H4 (cell line): ENCODE data around the gene SORBS1. TPM values are rescaled to one million over a fixed set of nuclear protein-coding genes. Genes with fewer than 3 reads are reported as not detected.

Source experiments
- DNase-seq: peaks from one replicate; pipeline ENCODE4 v3.0.0-alpha.2; 2015; ENCODE audit warnings: low spot score
- total RNA-seq: library from RNA; depleted of rRNA; stranded (reverse); fragments of >200 nt; shearing (Covaris generic); gene quantifications from 2 replicates; pipeline ENCODE4 v1.2.3, GENCODE V29; 2014

The SORBS1 gene
- total RNA-seq, 1 experiment from 2014 or later = 1.4 TPM

- no peak for DNase-seq
Measured at GRCh38 chr10:95462740-95463667, 98.2 kb downstream of the SORBS1 start.

- DNase-seq = no peak
Measured at GRCh38 chr10:95461611-95462010, 99.6 kb downstream of the SORBS1 start.

GRCh38 chr10:95459446-95460045, 101.6 kb downstream of the SORBS1 start:
- DNase-seq = no peak

GRCh38 chr10:95458871-95459270, 102.3 kb downstream of the SORBS1 start:
- no peak for DNase-seq

DNA sequence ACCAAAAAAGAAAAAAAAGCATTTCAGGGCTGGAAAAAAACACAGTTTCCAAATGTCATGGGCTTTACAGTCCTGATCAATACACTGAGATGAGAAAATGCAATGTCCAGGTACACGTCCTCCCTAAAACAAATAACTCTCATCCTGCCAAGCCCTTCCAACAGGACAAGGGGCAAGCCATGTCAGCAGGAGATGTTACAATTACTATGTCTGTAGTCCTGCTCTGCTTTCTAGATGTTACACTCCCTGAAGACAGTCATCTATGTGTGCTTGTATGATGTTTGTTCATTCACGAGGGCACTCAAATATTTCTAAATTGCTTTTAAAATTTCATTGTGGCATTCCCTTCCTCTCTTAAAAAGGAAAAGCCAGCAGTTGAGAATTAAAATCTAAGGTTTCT, 103.2 kb downstream of the SORBS1 start:
- DNase-seq = no peak

DNA sequence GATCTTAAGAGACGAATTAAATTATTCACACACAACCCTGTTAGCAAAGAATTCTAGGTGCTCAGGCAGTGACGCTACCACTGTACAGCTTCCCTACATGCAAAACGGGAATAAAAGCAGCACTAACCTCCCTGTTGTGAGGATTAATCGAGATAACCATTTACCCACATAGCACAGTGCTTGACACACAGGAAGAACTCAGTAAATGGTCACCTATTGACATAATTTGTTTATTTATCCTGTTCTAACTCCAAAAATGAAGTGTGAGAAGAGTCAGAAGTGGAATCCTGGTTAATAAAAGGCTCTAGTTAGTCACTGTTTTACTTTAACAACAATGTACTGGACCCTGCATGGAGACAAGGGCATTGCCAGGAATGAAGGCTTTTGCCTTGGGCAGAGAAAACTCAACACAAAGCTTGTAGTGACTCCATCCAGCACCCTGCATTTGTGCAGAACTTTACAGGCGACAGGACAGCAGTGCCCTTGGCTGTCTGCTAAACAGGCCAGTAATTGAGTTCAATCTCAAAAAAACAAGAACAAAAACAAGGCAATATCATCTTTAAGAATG, 103.8 kb downstream of the SORBS1 start:
- no peak for DNase-seq

- no peak for DNase-seq
Measured at GRCh38 chr10:95456516-95456915, 104.7 kb downstream of the SORBS1 start.

GRCh38 chr10:95454940-95455339, 106.2 kb downstream of the SORBS1 start:
- no peak for DNase-seq

DNA sequence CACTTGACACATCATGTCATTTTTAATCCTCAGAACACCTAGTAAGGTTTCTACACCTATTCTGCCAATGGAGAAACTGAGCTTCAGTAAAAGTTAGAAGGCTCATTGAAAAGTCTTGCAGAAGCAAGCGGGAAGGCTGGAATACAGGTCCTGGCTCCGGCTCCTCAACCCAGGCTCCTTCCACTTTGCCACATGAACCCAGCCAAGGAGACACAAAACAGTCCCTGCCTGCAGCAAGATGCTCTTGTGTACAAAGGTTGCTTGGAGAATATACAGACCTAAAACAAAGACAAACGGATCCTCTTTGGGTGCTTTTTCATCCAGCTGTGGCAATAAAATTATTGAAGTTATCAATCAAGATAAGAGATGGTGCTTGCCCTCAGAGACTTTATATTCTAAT, 106.8 kb downstream of the SORBS1 start:
- no peak for DNase-seq

DNA sequence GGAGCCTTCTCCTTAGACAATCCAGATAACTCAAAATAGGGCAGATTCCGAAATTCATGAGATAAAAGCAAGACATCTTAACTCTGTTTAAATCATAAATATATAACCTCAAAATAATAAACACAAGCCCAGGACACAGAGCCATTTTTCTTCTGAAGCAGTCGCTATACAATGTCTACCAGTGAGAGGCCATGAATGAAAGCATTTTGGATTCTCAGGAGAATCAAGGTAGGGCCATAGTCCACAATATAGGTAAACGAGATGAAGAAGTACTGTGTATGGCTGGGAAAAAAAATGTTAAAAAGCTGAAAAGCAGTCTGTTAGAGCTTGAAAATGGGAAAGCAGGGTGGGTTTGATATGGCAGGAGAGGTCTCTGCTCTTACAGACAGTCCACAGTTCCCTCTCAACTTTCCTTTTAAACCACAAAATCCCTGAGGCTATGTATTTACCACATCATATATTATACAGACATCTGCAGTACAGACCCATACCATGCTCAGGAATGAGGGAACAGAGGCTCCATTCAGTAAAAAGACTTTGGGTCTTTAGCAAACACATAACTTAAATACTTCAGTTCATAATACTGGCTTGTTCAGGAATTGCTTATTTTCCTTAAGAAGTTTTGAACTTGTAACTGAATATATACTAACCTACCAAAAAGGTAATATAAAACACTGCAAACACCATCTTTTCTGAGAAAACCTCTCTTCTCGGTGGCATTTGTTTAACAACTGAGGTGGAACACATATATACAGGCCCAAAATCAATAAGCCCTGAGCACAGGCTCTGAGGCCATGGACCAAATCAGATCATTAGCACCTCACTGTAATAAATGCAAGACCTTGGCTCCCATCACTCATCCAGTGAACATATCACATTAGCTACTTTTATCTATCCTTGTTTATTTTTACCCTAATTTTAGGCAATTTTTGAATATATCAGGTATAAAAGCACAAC, 109.3 kb downstream of the SORBS1 start:
- DNase-seq = no peak

- DNase-seq = no peak
Measured at GRCh38 chr10:95451150-95451549, 110.0 kb downstream of the SORBS1 start.

DNA sequence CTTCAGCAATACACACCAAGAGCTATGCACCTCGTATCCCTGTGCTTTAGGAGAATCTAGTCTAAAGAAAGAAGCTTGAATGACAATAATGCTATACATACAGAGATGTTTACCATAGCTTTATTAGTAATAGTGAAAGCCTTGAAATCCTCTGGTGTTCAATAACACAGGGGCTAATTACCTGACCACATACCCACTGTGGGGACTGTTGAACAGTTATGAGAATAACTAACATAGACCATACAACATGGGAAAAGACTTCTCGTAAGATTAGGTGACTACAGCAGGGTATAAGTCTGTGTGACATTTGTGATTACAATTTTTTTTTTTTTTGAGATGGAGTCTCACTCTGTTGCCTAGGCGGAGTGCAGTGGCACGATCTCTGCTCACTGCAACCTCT, 111.0 kb downstream of the SORBS1 start:
- no peak for DNase-seq

GRCh38 chr10:95447685-95448084, 113.5 kb downstream of the SORBS1 start:
- no peak for DNase-seq

GRCh38 chr10:95445837-95446486, 115.2 kb downstream of the SORBS1 start:
- peak; percentile 88 for DNase-seq

DNA sequence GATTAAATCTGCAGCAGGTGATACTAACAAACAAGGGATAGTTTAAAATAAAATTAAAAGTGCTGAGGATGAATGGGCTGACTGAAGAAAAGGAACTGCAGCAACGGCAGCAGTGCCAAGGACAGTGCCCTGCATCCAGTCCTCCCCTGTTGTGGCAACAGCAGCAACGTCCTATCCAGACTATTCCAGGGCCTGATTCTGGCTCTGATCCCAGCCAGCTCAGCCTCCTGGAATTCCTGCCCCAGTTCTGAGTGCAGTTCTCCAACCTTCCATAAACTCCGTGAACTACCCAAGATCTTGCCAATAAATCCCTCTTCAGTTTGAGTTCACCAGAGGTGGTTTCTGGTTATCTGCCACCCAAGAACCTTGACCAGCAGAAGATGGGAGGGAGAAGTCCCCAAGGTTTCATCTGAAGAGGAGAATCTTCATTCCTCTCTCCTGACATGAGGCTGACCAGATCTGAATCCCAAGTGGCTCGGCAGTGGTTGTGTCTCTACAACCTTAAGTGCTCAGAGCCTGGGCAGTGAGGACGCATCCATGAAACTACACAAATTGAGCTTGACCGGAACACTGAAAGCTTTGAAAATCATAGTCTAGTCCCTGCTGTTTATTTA, 115.8 kb downstream of the SORBS1 start:
- DNase-seq = peak; percentile 75

GRCh38 chr10:95444792-95445191, 116.4 kb downstream of the SORBS1 start:
- DNase-seq = no peak

- DNase-seq = no peak
Measured at GRCh38 chr10:95443636-95444035, 117.5 kb downstream of the SORBS1 start.

GRCh38 chr10:95442341-95442740, 118.8 kb downstream of the SORBS1 start:
- no peak for DNase-seq

DNA sequence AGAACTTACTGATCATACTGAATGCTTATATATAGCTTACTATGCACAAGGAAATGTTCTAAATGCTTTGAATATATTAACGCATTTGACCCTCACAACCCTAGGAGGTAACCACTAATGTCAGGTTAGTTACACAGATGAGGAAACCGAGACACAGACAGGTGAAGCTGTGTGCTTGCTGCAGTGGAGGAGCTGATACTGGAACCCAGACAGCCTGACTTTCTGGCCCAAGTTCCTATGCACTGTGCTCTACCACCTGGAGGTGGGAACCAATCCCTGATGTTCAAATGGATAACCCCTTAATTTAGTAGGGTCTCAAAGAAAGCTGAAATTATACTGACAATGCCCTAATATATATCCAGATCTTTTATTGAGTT, 119.6 kb downstream of the SORBS1 start:
- no peak for DNase-seq

GRCh38 chr10:95440756-95441546, 120.2 kb downstream of the SORBS1 start:
- DNase-seq = peak; percentile 53
